Measurements from ENCODE around the gene FOXL2NB. TPM values are rescaled to one million over a fixed set of nuclear protein-coding genes. Genes with fewer than 3 reads are reported as not detected.

Gene FOXL2NB
- total RNA-seq, 1 donor from 2014 or later, result not detected

GRCh38 chr3:138995706-138996105 is 48.7 kb downstream of the FOXL2NB start:
- DNase-seq (ENCODE audit: low spot score), result no peak

Other genes with a start within 250 kb of the FOXL2NB start
- 41.5 TPM for gene PIK3CB, start 112.3 kb upstream of the FOXL2NB start, total RNA-seq
- not detected for gene FOXL2, start 80 bp upstream of the FOXL2NB start, total RNA-seq
- gene PRR23A, start 59.1 kb downstream of the FOXL2NB start, total RNA-seq, result not detected
- gene PRR23B, start 73.7 kb downstream of the FOXL2NB start, total RNA-seq, result not detected
- gene PRR23C, start 97.7 kb downstream of the FOXL2NB start, total RNA-seq, result not detected